ENCODE data around the gene GAB2.

- TF ChIP-seq ZNF274 (IDR thresholded peaks at IDR 0.05; ENCODE audit: low read depth, low read length) (no peak), YY1 (IDR thresholded peaks at IDR 0.05; ENCODE audit: insufficient read depth, insufficient read length) (no peak), SUZ12 (IDR thresholded peaks at IDR 0.05; ENCODE audit: extremely low read depth, insufficient read depth, insufficient read length) (no peak)
These were observed 193.1 kb downstream of the GAB2 start for GRCh38 chr11:78224506-78224905.

All from NT2/D1 (cell line).